ENCODE results near the gene SPPL2C.

The SPPL2C gene

GRCh38 chr17:45889579-45889978 lies 44.9 kb downstream of the SPPL2C start:
- DNase-seq = no peak

DNA sequence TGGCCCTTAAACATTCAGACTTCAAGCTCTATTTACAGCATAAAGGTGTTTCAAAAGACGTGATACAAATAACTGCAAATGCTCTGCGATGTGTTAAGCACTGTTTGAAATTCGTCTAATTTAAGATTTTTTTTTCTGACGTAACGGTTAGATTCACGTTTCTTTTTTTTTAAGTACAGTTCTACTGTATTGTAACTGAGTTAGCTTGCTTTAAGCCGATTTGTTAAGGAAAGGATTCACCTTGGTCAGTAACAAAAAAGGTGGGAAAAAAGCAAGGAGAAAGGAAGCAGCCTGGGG lies 49.0 kb downstream of the SPPL2C start:
- no peak for DNase-seq

DNA sequence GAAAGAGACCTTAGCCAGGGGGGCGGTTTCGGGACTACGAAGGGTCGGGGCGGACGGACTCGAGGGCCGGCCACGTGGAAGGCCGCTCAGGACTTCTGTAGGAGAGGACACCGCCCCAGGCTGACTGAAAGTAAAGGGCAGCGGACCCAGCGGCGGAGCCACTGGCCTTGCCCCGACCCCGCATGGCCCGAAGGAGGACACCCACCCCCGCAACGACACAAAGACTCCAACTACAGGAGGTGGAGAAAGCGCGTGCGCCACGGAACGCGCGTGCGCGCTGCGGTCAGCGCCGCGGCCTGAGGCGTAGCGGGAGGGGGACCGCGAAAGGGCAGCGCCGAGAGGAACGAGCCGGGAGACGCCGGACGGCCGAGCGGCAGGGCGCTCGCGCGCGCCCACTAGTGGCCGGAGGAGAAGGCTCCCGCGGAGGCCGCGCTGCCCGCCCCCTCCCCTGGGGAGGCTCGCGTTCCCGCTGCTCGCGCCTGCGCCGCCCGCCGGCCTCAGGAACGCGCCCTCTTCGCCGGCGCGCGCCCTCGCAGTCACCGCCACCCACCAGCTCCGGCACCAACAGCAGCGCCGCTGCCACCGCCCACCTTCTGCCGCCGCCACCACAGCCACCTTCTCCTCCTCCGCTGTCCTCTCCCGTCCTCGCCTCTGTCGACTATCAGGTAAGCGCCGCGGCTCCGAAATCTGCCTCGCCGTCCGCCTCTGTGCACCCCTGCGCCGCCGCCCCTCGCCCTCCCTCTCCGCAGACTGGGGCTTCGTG lies 49.5 kb downstream of the SPPL2C start, which contains the start of gene MAPT:
TSS of gene MAPT (plus strand) at position 533 of the 763 bp plus-strand sequence. CDS start 67,784 bp downstream, outside the sequence.
- DNase-seq = peak; percentile 78

GRCh38 chr17:45895304-45895968 lies 50.8 kb downstream of the SPPL2C start:
- no peak for DNase-seq

DNA sequence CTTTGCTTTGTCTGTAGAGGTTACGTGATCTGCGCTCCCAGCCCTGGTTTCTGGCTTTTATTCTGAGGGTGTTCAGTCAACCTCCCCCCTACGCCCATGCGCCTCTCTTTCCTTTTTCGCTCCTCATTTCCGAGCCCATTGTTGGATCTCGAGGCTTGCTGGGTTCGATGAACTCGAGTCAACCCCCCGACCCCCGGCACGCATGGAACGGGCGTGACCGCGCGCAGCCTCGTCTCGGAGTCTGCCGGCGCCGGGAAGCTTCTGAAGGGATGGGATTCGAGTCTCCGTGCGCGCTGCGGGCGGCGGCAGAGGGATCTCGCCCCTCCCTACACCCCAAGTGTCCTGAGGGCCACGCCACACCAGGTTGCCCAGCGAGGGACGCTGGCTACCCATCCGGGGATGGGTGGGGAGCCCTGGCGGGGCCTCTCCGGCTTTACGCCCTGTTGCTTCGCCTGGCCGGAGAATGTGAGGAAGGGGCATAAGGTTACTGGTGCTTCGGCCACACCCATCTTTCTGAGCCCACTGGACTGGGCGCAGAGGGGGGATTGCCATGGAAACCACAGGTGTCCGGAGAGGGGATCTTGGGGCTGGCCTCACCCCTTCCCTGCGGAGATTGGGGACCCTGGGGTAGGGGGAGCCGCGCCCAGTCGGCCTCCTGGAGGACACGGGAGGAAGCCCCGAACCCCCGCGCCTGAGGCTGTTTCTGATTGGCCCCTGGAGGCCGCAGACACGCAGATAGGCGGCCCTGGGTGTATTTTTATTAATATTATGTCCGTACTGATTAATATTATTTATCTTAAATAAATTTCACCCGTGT lies 51.5 kb downstream of the SPPL2C start:
- DNase-seq = no peak

Data from HCEC 1CT (cell line).